Kasumi-1 (cell line): Measurements from ENCODE around the gene ZFYVE26.
"Not testable (repeated sequence)": the region's sequence is repeated elsewhere in the genome, so short reads cannot be mapped to it uniquely, and the experiment has no call there.

ENCODE experiments used
- DNase-seq, 2 experiments: peaks; one replicate each; lab custom pipeline; 2025; lab: John Stamatoyannopoulos, UW

ZFYVE26 gene

DNA sequence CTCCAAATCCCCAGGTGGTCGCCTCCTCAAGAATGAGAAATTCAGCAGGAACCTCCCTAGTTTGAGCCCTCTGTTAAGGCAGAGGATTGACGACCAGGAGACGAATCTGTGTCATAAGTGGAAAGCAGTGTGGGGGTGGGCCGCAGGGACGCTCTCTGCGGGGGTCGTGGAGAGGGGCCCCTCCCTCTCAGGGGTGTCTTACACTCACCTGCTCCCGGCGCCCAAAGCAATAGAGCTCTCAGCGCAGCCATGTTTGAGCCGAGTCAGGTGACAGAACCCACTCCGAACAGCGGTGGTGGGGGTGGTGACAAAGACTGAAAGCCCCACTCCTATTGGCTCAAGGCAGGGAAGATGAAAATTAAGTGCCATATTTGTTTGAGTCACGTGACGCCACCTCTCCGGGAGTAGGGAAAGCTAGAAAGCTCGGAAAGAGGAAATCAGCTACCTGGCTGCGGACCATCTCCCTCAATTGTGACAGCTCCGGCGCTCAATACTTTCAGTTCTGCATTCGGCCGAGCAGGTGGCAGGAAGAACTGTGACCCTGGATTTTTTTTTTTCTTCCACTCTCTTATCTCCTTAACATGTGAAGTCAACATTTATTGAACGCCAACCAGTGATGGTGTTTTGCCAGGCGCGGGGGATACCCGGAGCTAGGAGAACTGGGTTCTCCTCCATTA, at the start of gene ZFYVE26:
ZFYVE26 (minus strand) TSS at position 265 of the 677 bp plus-strand sequence. CDS start 627 bp downstream, outside the sequence.
- peak; percentile 98 to 99 for DNase-seq

GRCh38 chr14:67863223-67863622, 46.8 kb upstream of the ZFYVE26 start:
- no peak for DNase-seq

DNA sequence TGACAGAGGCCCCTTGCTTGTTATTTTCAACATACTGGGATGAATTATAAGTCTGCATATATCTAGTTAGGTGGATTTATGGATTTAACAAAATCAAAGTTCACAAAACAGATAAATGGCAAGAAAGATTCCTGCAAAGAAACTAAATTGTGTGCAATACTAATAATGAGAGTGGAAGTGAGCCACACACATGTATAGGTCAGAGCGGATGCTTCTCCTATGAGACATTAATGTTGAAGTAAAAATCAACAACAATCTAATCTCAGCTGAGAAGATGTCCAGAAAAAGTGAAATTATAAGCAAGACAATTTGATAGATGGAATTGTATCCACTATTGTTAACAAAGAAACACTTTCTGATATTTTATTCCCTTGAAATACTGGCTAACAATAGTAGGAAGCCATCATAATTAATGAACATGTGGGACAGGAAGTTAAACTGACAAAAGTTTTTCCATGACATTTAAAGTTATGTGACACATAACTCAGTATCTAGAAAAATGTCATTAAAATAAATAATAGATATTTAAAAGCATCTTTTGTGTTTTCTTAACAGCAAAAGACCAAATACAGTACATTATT, 42.9 kb upstream of the ZFYVE26 start:
- DNase-seq: no peak

GRCh38 chr14:67857778-67858350, 41.5 kb upstream of the ZFYVE26 start:
- DNase-seq: no peak

DNA sequence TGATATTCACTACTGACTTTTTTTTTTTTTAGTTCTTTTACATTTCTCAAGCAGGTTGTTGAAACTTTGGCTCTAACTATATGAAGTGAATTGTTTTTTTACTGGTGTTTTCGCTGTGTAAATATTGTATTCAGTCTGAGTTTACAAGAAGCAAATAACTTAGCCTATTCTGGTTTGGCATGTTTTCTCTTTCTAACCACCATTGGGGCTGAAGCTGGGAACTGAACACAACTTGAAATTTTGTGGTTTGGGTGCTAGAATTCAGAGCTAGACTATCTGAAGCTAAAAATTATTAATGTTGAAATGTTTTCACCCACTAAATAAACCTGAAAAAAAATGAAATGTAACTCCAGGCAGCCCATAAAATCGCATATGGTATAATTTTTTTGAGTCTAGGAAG, 40.4 kb upstream of the ZFYVE26 start:
- DNase-seq: no peak

- peak in 1 of 2 experiments; percentile 19 for DNase-seq
Observed at GRCh38 chr14:67853715-67854114, 37.3 kb upstream of the ZFYVE26 start.

DNA sequence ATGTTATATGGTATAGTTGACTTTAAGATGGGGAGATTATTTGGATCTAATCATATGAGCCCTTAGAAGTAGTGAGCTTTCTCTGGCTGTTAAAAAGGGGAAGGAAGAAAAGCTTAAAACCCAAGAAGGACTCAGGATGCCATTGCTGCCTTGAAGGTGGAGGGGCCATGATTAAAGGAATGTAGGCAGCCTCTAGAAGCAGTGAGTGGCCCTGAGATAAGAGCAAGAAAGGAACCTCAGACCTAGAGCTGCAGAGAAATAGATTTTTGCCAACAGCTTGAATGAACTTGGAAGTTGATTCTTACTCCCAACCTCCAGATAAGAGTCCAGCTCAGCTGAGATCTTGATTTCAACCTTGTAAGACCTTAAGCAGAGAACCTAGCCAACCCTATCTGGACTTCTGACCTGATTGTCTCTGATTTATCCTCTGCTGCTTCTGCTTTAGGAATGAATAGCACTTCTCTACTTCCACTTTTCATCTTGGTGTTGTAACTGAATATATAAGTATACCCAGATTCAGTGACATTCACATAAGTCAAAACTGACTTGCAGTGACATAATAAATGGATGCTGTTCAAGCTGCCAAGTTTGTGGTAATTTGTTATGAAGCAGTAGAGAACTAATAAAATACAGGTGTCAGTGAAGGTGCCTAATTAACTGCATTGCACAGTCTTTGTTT, 36.7 kb upstream of the ZFYVE26 start:
- DNase-seq: peak in 1 of 2 experiments; percentile 32

GRCh38 chr14:67851785-67852410, 35.5 kb upstream of the ZFYVE26 start:
- peak; percentile 13 to 48 for DNase-seq

DNA sequence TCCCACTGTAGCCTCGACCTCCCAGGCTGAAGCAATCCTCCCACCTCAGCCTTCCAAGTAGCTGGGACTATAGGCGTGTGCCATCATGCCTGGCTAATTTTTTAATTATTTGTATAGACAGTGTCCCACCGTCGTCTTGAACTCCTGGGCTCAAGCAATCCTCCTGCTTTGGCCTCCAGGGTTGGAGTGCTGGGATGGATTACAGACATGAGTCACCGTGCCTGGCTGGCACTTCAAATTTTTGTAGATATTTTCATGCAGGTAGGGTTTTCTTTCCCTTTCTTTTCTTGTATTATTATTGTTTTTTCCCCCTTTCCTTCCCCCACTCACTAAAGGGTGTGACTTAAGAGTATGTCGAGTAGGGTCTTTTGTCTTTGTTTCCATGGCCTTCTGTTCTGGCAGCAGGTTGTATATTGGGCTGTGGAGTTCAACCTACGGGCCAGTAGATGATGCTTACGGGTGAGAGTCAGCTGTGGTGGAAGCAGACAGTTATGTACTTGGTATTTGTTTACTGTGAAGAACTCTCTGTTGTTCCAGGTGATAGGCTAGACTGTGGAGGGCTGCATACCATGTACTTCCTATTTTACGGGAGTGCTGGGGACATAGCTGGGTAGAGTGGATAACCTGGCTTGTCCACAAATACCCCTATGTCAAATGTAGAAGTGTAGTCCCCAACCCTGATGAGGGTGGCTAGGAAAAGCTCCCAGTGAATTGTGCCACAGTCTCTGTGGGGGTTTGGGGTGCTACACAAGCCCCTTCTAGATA, 33.9 kb upstream of the ZFYVE26 start:
- no peak for DNase-seq

- DNase-seq: no peak
Observed at GRCh38 chr14:67846029-67846610, 29.7 kb upstream of the ZFYVE26 start.

- peak; percentile 63 to 79 for DNase-seq
Observed at GRCh38 chr14:67837011-67837624, 20.7 kb upstream of the ZFYVE26 start.

- no peak for DNase-seq
Observed at GRCh38 chr14:67835596-67835995, 19.2 kb upstream of the ZFYVE26 start.

GRCh38 chr14:67833403-67833802, 17.0 kb upstream of the ZFYVE26 start:
- DNase-seq: no peak

GRCh38 chr14:67831113-67831512, 14.7 kb upstream of the ZFYVE26 start:
- no peak for DNase-seq

GRCh38 chr14:67821121-67821520, 4.7 kb upstream of the ZFYVE26 start:
- peak in 1 of 2 experiments; percentile 6 for DNase-seq

DNA sequence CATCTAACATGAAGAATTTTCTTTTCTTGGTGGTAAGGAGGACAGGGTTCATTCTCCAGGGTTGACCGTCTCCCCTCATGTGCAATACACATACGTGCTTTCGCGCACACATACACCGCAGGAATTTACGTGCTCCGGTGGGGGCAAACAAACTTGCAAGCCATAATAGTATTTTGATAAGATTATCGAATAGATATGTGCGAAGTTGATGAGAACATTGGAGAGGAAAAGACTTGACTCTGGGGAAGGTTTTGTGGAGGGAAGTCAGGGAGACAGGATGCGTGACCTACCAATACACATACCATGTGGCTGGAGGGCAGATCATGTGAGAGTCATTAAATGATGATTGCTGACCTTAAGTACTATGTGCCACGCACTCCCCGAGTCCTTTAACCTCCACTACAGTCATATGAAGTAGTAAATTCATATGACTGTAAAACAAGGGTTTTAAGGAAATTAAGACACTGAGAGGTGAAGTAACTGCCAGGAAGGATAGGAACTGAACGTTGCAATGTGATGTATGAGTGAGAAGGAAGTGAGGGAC, 4.1 kb upstream of the ZFYVE26 start:
- peak; percentile 43 to 70 for DNase-seq

DNA sequence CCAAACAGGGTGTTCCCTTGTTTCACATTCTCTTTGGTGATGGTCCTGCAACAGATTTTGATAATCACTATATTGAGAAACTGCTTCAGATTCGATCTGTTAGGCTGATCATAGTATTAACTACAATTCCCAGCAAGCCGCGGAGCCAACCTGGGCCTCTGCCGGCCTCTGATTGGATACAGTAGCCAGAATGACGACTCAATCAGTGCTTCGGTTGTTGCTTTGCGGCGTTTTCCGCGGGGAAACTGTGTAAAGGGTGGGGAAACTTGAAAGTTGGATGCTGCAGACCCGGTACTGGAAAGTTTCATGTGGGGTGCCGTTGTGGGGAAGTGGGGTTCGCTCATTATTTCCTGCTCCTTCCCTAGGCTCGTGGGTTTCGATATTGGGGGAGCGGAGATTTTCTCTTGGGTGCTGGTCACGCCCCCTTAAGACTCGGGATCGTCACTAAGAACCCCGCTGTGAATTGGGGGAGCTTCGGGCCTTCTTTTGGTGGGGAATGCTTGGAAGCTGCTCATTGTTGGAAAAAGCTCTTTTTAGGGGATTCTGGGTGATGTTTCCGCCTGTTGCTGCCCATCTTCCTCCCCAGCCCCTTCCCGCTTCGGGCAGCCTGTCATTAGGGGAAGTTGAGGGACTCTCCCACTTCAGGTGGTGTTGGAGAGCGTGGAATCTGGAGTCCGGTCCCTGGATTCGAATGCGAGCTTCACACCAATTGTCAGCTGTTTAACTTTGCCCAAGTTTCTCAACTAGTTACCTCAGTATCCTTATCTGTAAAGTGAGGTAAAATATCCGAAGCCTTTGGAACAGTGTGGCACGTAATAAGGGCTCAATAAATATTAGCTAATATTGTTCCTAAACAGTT, 3.4 kb upstream of the ZFYVE26 start, which contains the start of gene RAD51B:
RAD51B (plus strand) TSS at position 217 of the 859 bp plus-strand sequence.
- DNase-seq: peak; percentile 81 to 86

DNA sequence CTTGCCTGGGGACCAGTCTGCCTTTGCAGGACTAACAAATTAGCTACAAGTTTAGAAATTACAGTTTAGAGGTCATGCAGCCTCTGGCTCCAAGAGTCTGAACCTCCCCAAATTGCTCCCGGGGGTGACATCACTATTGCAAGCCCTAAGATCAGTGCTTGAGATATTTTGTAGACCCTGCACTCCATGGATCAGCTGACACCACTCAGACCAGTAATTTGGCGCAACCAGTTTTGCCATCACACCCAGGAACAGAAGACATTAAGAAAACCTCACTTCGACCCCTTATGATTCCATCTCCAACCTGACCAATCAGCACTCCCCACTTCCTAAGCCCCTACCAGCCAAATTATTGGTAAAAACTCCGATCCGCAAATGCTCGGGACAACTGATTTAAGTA, 2.1 kb upstream of the ZFYVE26 start:
- DNase-seq: not testable (repeated sequence)

DNA sequence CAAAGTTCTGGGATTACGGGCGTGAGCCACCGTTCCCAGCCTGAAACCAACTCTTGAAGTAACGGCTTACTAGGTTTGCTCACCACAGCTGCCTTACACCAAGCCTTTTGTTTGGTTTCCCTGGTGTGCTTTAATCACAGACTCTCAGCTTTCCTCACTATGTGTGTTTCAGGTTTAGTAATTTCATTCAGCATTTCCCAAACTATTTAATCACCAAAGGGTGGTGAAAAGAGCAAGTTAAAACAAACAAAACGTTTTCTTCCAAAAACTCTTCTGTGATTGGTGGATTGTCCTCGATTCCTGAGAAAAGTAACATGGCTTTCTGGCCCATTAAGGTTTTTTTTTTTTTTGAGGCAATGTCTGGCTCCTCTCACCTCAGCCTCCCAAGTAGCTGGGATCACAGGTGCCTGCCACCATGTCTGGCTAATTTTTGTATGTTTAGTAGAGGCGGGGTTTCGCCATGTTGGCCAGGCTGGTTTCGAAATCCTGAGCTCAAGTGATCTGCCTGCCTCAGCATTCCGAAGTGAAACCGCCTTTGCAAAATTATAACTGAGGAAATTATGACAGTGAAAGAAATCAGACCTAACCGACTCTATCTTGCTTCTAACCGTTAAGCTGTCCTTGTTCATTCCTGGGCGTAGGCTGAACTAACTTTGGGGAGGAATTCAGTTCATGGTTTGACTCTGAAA, 1.5 kb upstream of the ZFYVE26 start:
- DNase-seq: no peak
